ENCODE measurements around the gene EFCAB14.

Gene EFCAB14

GRCh38 chr1:46671554-46671953 lies 47.4 kb downstream of the EFCAB14 start, which contains the start of gene TEX38:
Gene TEX38, plus strand, starts transcription at chr1:46671854. Its CDS starts 81 bp downstream, at chr1:46671935.
- H2AFZ ChIP-seq (ENCODE audit: low read depth, low read length): no peak within 1 kb of the TSS
- no peak for ATAC-seq (ENCODE audit: insufficient read depth, low read depth)

GRCh38 chr1:46670134-46670533 lies 48.8 kb downstream of the EFCAB14 start:
- peaks cover 17% of the 10 kb centered on the region for H3K4me1 ChIP-seq (ENCODE audit: insufficient read depth, low read length)
- no peaks in the 10 kb centered on the region for H3K9me3 ChIP-seq (ENCODE audit: insufficient read depth, low read length, severe bottlenecking)
- H3K27me3 ChIP-seq (ENCODE audit: insufficient read depth, low read length, poor library complexity): no peaks in the 10 kb centered on the region
- H4K20me1 ChIP-seq (ENCODE audit: insufficient read depth, low read length): no peaks in the 10 kb centered on the region
- DNase-seq (no peak), ATAC-seq (ENCODE audit: insufficient read depth, low read depth) (no peak)
- no peak overlapping the region for H3K4me3 ChIP-seq (ENCODE audit: low read depth in 1 of 2, low read length in 2 of 2)
- no peak overlapping the region for H2AFZ ChIP-seq (ENCODE audit: low read depth, low read length)
- H3K79me2 ChIP-seq (ENCODE audit: insufficient read depth, low read length): peaks cover 11% of the 10 kb centered on the region
- peaks cover 20% of the 10 kb centered on the region for H3K36me3 ChIP-seq (ENCODE audit: insufficient read depth, low read length)
- no peak for TF ChIP-seq CTCF (IDR thresholded peaks at IDR 0.05; ENCODE audit: borderline replicate concordance, extremely low read depth, low read length, poor library complexity, severe bottlenecking)
- no peak for TF ChIP-seq EZH2 (IDR thresholded peaks at IDR 0.05; ENCODE audit: borderline replicate concordance, low read depth, low read length, severe bottlenecking)
- H3K4me2 ChIP-seq (ENCODE audit: insufficient read depth, low read length): no peak overlapping the region
- H3K9ac ChIP-seq (ENCODE audit: low read depth, low read length): no peak overlapping the region
- H3K27ac ChIP-seq (ENCODE audit: low read length): no peak overlapping the region

More at GRCh38 chr1:46671554-46671953, 47.4 kb downstream of the EFCAB14 start, which contains the start of gene TEX38:
- no peaks in the 10 kb centered on the region for H3K27me3 ChIP-seq (ENCODE audit: insufficient read depth, low read length, poor library complexity)
- no peak within 1 kb of the TSS for H3K4me2 ChIP-seq (ENCODE audit: insufficient read depth, low read length)
- H3K9me3 ChIP-seq (ENCODE audit: insufficient read depth, low read length, severe bottlenecking): no peaks in the 10 kb centered on the region
- no peaks in the 10 kb centered on the region for H4K20me1 ChIP-seq (ENCODE audit: insufficient read depth, low read length)
- peaks cover 11% of the 10 kb centered on the region for H3K79me2 ChIP-seq (ENCODE audit: insufficient read depth, low read length)
- no peak for DNase-seq
- H3K9ac ChIP-seq (ENCODE audit: low read depth, low read length): no peak within 1 kb of the TSS
- H3K4me3 ChIP-seq (ENCODE audit: low read depth in 1 of 2, low read length in 2 of 2): no peak within 1 kb of the TSS
- no peak for TF ChIP-seq CTCF (IDR thresholded peaks at IDR 0.05; ENCODE audit: borderline replicate concordance, extremely low read depth, low read length, poor library complexity, severe bottlenecking)
- no peak for TF ChIP-seq EZH2 (IDR thresholded peaks at IDR 0.05; ENCODE audit: borderline replicate concordance, low read depth, low read length, severe bottlenecking)
- peaks cover 31% of the 10 kb centered on the region for H3K36me3 ChIP-seq (ENCODE audit: insufficient read depth, low read length)
- H3K4me1 ChIP-seq (ENCODE audit: insufficient read depth, low read length): peaks cover 15% of the 10 kb centered on the region
- H3K27ac ChIP-seq (ENCODE audit: low read length): no peak within 1 kb of the TSS

- H3K27me3 ChIP-seq (ENCODE audit: insufficient read depth, low read length, poor library complexity): no peaks in the 10 kb centered on the region
- ATAC-seq (ENCODE audit: insufficient read depth, low read depth) (peak; percentile 88), DNase-seq (peak; percentile 53)
- H4K20me1 ChIP-seq (ENCODE audit: insufficient read depth, low read length): no peaks in the 10 kb centered on the region
- peak within 1 kb of the TSS; percentile 69 for H3K9ac ChIP-seq (ENCODE audit: low read depth, low read length)
- peaks cover 11% of the 10 kb centered on the region for H3K79me2 ChIP-seq (ENCODE audit: insufficient read depth, low read length)
- H3K36me3 ChIP-seq (ENCODE audit: insufficient read depth, low read length): peaks cover 12% of the 10 kb centered on the region
- H3K4me2 ChIP-seq (ENCODE audit: insufficient read depth, low read length): peak within 1 kb of the TSS; percentile 75
- peak within 1 kb of the TSS; percentile 85 for H2AFZ ChIP-seq (ENCODE audit: low read depth, low read length)
- TF ChIP-seq EZH2 (IDR thresholded peaks at IDR 0.05; ENCODE audit: borderline replicate concordance, low read depth, low read length, severe bottlenecking): no peak
- no peak for TF ChIP-seq CTCF (IDR thresholded peaks at IDR 0.05; ENCODE audit: borderline replicate concordance, extremely low read depth, low read length, poor library complexity, severe bottlenecking)
- H3K9me3 ChIP-seq (ENCODE audit: insufficient read depth, low read length, severe bottlenecking): no peaks in the 10 kb centered on the region
- peaks cover 17% of the 10 kb centered on the region for H3K4me1 ChIP-seq (ENCODE audit: insufficient read depth, low read length)
- peak within 1 kb of the TSS; percentile 58 for H3K27ac ChIP-seq (ENCODE audit: low read length)
- peak within 1 kb of the TSS; percentile 48 to 72; a peak in 3 of 4 replicates for H3K4me3 ChIP-seq (ENCODE audit: low read depth in 1 of 2, low read length in 2 of 2)
Observed at GRCh38 chr1:46667782-46668760, 50.8 kb downstream of the EFCAB14 start, which contains the start of gene ATPAF1. Gene ATPAF1, minus strand, starts transcription at chr1:46668364. Its CDS starts 42 bp downstream, at chr1:46668322.
